Measurements from ENCODE around the gene TMEM9.
"Not testable (repeated sequence)": the region's sequence is repeated elsewhere in the genome, so short reads cannot be mapped to it uniquely, and the experiment has no call there.

TMEM9 gene

DNA sequence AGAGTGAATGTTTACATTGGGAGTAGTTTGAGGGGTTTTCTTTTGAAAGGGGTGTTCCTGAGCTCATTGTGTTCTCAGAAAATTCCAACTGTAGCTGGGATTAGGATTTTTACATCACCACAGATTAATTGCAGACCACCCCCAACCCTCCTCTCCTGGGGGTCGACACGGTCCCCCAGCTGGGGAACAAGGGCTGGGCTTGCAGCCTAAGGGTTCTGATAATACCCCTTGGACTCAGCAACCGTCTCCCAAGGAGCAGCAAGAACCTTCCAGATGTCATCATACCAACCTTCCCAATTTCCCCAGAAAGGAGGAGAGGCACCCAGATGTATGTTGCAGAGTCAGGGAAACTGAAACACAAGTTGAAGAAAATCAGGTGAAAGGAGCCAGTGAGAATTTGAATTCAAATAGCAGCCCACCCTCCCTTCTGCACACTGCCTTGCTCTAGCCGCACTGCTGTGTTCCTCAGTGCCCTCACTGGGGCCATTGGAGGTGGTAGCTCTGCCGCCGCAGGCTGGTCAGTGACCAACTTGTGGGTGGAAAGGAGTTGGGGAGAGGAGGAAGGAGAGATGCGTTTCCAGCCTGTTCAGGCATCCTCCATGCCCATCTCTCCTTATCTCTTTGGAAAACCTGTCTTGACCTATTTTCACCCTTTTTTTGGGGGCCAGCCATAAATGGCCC lies 21.7 kb upstream of the TMEM9 start:
- in situ Hi-C loops (cut with MboI; ENCODE audit: low sequenced_read_pairs), result no loop called here

DNA sequence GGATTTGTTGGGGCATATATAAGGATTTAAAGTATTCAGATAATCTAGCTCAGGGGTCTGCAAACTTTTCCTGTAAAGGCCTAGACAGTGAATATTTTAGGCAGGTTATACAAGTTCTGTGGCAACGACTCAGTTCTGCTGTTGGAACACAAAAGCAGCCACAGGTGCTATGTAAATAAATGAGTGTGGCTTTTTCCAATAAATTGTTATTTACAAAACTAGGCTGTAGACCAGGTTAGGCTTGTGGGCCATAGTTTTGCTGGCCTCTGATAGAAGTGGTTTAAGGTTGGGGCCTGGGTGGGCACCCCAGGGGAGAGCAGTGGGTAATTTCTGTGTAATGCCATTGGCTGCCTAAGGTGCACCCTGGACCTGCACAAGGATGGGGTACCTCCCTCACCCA lies 19.5 kb upstream of the TMEM9 start:
- in situ Hi-C loops (cut with MboI; ENCODE audit: low sequenced_read_pairs), result no loop called here

DNA sequence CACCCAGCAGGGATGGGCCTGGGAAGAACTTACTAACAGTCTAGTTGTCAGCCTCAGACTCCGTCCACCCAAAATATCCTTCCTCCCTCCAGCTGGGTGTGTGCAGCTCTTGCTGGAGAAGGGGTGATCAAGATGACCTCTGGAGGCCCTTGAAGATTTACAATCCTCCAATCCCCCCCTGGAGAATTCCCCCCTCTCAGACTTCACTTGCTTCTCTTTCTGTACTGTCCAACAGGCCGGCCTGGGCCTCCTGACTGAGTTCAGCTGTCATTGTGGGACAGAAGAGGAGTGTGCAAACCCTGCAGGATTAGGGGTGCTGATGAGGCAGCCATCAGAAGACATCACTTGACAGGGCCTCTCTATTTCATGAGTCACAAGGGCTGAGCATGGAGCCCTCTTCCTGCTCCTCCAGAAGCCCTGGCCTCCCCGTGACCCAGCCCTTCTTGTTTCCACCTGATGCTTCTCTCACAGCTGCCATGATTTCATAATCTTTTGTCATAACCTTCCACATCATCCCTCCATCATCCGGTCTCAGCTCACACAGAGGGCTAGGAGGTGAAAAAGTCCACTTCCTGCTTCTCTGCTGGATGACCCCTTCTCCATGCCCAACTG lies 18.8 kb upstream of the TMEM9 start:
- in situ Hi-C loops (cut with MboI; ENCODE audit: low sequenced_read_pairs), result no loop called here

DNA sequence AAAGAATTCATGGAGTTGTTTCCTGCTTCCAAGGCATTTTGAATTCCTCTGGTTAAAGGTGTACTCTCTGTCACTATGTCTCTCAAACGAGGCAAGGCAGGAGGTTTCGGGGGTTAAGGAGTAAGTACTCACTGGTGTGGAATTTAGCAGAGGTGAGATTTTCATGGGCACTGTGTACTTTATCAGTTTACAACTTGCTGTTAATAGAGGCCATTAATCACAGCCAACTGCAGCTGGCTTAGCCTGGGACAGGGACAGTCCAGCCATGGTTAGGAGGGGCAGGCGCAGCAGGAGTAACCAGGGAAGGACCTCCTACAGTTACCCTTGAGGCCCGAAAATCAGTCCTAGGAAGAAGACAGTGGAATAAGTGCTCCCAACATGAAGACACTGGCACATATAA lies 18.1 kb upstream of the TMEM9 start:
- in situ Hi-C loops (cut with MboI; ENCODE audit: low sequenced_read_pairs), result no loop called here

DNA sequence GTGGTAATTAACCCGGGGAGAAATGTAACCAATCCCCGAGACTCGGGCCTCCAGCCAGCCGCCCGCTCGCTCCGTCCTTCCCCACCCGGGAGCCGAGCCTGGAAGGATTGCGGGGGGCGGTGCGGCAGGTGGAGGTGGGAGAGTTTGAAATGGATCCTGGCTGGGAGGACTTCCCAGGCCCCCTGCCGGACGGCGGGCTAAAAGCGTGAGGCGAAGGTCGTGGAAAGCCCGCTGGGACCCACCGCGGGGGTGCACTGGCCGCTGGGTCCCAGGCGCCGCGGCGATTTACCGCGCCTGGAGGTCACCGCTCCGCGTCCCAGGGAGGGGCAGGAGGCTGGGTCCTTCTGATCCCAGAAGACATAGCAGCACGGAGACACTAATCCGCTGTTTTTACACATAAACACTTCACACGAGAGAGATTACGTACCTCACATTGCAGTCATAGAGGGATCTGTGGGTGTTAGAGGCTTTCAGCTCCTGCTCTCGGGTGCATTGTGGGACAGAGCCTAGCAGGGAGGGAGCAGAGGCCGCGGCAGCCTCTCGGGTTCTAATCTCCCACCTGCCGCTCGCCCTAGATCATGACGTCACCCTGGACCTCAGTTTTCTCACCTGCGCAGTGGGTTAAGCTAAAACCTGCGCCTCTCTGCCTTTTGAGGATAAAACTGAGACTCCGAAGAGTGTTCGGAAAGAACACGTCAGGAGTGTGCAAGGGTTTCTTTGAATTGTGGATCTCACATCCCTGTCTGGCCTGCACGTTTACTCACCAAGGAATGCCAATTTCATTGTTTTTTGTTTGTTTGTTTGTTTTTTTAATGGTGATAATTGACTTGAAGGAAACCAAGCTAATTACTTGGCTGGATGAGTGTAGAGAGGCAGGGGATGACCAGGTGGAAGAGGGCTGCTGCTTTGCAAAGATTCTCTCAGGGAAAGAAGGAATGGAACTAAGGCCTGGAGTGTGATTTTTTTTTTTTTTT lies 17.1 kb upstream of the TMEM9 start:
- in situ Hi-C loops (cut with MboI; ENCODE audit: low sequenced_read_pairs), result no loop called here

- in situ Hi-C loops (cut with MboI; ENCODE audit: low sequenced_read_pairs), result no loop called here
Observed at GRCh38 chr1:201170533-201171062, 16.3 kb upstream of the TMEM9 start.

- in situ Hi-C loops (cut with MboI; ENCODE audit: low sequenced_read_pairs), result no loop called here
Observed at GRCh38 chr1:201169971-201170532, 15.8 kb upstream of the TMEM9 start.

DNA sequence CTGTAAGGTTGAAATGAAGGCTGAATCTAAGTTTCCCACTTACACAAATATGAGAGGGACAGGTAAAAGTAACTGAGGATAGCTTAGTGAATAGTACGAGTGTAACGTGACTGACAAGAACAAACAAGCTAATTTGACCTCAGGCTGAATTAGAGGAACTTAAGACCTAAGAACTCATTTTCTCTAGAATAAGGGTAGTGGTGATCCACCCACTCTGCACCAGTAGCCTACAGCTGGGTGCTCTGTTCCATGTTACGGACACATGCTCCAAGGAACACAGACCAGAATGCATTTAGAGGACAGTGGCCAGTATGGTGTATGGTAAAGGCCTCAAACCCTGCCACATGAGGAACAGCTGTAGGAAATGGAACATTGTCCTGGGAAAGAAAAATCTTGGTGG lies 14.9 kb upstream of the TMEM9 start:
- in situ Hi-C loops (cut with MboI; ENCODE audit: low sequenced_read_pairs), result no loop called here

DNA sequence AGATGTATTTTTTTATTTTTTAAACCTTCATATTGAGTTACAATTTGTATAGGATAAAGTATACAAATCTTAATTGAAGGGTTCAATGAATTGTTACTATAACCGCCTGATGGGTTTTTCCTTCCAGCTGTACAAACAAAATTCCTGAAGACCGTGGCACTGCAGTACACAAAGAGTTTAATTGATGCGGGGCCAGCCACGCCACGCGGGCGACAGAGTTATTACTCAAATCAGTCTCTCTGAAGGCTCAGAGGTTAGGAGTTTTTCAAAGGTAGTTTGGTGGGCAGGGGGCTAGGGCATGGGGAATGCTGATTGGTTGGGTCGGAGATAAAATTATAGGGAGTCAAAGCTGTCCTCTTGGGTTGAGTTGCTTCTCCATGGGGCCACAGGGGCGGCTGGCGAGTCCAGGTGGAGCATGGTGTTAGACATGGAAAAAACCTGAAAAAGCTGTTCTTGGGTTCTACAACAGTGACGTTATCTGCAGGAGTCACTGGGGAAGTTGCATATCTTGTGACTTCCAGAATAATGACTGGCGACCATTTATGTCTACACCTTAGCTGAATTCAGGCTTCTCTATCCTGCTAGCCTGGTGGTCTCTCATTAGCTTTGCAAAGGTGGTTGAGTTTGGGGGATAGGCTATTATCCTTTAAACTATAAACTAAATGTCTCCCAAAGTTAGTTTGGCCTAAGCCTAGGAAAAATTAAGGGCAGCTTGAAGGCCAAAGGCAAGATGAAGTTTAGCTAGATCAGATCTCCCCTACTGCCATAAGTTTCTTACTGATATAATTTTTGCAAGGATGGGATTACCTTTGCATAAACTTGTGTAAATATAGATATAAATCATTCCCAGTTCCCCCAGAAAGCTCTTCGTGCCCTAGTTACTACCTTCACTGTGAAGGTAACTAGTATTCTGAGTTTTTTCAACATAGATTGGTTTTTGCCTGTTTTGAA lies 13.0 kb upstream of the TMEM9 start:
- in situ Hi-C loops (cut with MboI; ENCODE audit: low sequenced_read_pairs), result no loop called here

DNA sequence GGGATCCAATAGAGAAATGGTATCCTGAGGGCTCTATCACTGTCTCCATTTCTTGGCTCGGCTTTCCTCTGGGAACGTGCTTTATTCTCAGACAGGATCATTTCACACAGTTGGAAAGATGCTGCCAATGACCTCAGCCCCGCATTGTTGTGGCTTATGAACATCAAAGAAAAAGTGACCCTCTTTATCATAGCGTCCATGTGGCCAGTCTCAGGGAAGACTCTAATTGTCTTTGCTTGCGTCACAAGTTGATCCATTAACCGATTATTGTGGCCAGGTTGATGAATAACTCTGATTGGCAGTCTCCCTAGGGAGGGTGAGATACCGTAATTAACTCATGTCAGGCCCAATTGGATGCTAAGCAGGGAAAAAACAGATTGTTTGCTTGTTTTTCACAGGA lies 10.4 kb upstream of the TMEM9 start:
- in situ Hi-C loops (cut with MboI; ENCODE audit: low sequenced_read_pairs), result no loop called here

DNA sequence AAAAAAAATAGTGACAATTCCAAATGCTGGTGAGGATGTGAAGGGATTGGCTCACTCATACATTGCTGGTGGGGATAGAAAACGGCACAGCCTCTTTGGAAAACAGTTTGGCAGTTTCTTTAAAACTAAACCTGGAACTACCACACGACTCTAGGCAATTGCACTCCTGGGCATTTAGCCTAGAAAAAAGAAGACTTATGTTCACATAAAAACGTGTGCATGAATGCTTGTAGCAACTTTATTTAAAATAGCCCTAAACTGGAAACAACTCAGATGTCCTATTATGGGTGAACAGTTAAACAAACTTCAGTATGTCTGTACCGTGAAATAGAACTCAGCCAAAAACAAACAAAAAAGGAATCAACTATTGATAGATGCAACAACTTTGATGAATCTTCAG lies 9.4 kb upstream of the TMEM9 start:
- in situ Hi-C loops (cut with MboI; ENCODE audit: low sequenced_read_pairs), result no loop called here

DNA sequence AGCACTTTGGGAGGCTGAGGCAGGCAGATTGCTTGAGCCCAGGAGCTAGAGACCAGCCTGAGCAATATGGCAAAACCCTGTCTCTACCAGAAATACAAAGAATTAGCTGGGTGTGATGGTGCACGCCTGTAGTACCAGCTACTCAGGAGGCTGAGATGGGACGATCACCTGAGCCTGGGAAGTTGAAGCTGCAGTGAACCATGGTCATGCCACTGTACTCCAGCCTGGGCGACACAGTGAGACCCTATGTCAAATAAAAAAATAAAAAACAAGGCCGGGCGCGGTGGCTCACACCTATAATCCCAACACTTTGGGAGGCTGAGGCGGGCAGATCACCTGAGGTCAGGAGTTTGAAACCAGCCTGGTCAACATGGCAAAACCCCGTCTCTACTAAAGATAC lies 8.8 kb upstream of the TMEM9 start:
- in situ Hi-C loops (cut with MboI; ENCODE audit: low sequenced_read_pairs), result not testable (repeated sequence)

- in situ Hi-C loops (cut with MboI; ENCODE audit: low sequenced_read_pairs), result no loop called here
Observed at GRCh38 chr1:201157949-201158348, 3.7 kb upstream of the TMEM9 start.

DNA sequence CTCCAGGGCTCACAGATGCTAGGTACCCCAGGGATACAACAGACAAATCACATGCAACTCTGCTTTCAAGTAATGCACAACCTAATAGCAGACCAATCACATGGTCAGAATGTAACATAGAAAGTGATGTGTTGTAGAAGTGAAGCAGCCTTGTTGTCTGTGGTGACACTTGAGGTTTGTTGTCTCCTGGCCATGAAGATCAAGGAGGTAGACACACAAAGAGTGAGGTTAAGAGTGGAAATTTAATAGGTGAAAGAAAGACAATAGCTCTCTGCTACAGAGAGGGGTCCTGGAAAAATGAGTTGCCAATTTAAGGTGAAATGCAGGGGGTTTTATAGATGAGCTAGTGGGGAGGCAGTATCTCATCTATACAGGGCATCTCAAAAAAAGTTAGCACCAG lies 2.5 kb upstream of the TMEM9 start:
- in situ Hi-C loops (cut with MboI; ENCODE audit: low sequenced_read_pairs), result no loop called here

DNA sequence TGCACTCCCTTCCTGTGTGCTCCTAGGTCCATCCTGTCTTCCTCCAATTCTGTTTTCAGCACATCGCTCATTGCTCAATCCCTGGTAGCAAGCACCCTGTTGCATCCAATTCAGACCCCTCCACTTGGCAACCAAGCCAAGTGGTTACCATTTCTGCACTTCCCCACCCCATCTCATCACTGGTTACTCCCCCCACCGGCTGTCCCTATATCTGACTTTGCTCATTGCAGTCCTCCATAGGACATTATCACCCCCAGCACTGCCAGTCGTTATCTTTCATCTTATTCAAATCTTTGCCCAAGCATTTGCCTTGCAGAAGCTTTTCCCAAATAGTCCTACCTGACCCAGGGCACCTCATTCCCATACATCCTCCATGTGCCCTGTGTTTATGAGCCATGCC lies 2.1 kb upstream of the TMEM9 start:
- in situ Hi-C loops (cut with MboI; ENCODE audit: low sequenced_read_pairs), result no loop called here

- in situ Hi-C loops (cut with MboI; ENCODE audit: low sequenced_read_pairs), result no loop called here
Observed at GRCh38 chr1:201155354-201155753, 1.1 kb upstream of the TMEM9 start.

- in situ Hi-C loops (cut with MboI; ENCODE audit: low sequenced_read_pairs), result no loop called here
Observed at GRCh38 chr1:201153474-201154388, 543 bp downstream of the TMEM9 start.

GRCh38 chr1:201149400-201149799 lies 4.9 kb downstream of the TMEM9 start:
- in situ Hi-C loops (cut with MboI; ENCODE audit: low sequenced_read_pairs), result no loop called here

DNA sequence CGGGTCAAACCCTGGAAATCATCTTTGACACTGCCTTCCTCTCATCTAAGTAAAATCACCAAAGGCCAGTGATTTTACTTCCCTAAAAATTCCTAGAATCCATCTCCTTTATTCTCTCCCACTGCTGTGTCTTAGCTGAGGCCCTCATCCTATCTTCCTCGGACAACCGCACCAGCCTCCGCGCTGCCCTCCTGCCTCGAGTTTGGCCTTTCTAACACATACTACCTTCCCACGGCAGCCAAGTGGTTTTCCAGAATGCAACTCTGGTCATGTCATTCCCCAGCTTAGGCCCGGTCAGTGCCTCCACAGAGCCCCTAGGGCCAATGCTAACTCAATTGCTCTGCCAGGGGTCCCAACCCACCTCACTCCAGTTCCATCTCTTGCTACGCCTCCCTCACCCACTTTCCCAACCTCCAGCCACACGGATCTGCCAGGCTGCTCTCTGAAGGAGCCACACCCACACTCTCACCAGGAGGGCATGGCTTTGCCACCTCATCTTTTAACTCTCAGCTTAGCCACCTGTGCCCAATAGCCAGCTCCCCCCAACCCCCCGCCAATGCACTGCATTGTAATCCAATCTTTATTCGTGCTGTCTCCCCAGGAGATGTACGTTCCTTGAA lies 6.8 kb downstream of the TMEM9 start:
- in situ Hi-C loops (cut with MboI; ENCODE audit: low sequenced_read_pairs), result no loop called here

All from HL-60/S4 treated with phorbol 12-myristate 13-acetate at 8.2 ng/mL for 4 days and 3 days (cell line).